ENCODE measurements around the gene TVP23C.
"Not testable (repeated sequence)": the region's sequence is repeated elsewhere in the genome, so short reads cannot be mapped to it uniquely, and the experiment has no call there.

- not testable (repeated sequence) for TF ChIP-seq POLR2A, POLR2AphosphoS5, CTCF (IDR thresholded peaks at IDR 0.05)
Observed at GRCh38 chr17:15524990-15525985, 38.0 kb downstream of the TVP23C start.

Data from gastroesophageal sphincter (tissue), 3 donors.